GM23248 (cell line): ENCODE results near the gene IDI2. TPM values are rescaled to one million over a fixed set of nuclear protein-coding genes. Genes with fewer than 3 reads are reported as not detected.
"Not testable (repeated sequence)": the region's sequence is repeated elsewhere in the genome, so short reads cannot be mapped to it uniquely, and the experiment has no call there.

ENCODE experiments used
- DNase-seq: peaks from one replicate; pipeline ENCODE4 v3.0.0-alpha.2; 2015
- H2AFZ ChIP-seq: fragments of 200-600 bp; sonication (generic); 2 replicates; pipeline ENCODE4 v1.6.1; 2016; ENCODE audit warnings: antibody characterized with exemption
- H3F3A ChIP-seq: fragments of 200-600 bp; sonication (generic); 2 replicates; pipeline ENCODE4 v1.6.1; 2016; ENCODE audit warnings: mild to moderate bottlenecking, antibody characterized with exemption, mixed run types; ENCODE audit not compliant: insufficient read depth
- H3K27ac ChIP-seq: fragments of 200-600 bp; sonication (generic); 2 replicates; pipeline ENCODE4 v1.5.1; 2016; ENCODE audit warnings: mild to moderate bottlenecking
- H3K27me3 ChIP-seq: fragments of 200-600 bp; sonication (generic); replicated peaks from 2 replicates; pipeline ENCODE4 v1.6.1; 2016; ENCODE audit warnings: mild to moderate bottlenecking; ENCODE audit not compliant: insufficient read depth
- H3K36me3 ChIP-seq: fragments of 200-600 bp; sonication (generic); 2 replicates; pipeline ENCODE4 v1.6.1; 2016; ENCODE audit warnings: low read depth, mild to moderate bottlenecking
- H3K4me1 ChIP-seq: fragments of 200-600 bp; sonication (generic); 2 replicates; pipeline ENCODE4 v1.6.1; 2016; ENCODE audit warnings: mild to moderate bottlenecking; ENCODE audit not compliant: insufficient read depth
- H3K4me2 ChIP-seq: fragments of 200-600 bp; sonication (generic); one replicate; pipeline ENCODE4 v1.6.1; 2016; ENCODE audit warnings: mild to moderate bottlenecking; ENCODE audit not compliant: unreplicated experiment
- H3K4me3 ChIP-seq: fragments of 200-600 bp; sonication (generic); 2 replicates; pipeline ENCODE4 v1.5.1; 2016; ENCODE audit warnings: mild to moderate bottlenecking
- H3K79me2 ChIP-seq: fragments of 200-600 bp; sonication (generic); 2 replicates; pipeline ENCODE4 v1.6.1; 2016; ENCODE audit warnings: mild to moderate bottlenecking; ENCODE audit not compliant: insufficient read depth
- H3K9ac ChIP-seq: fragments of 200-600 bp; sonication (generic); 2 replicates; pipeline ENCODE4 v1.6.1; 2016; ENCODE audit warnings: mild to moderate bottlenecking
- H3K9me2 ChIP-seq: fragments of 200-600 bp; sonication (generic); 2 replicates; pipeline ENCODE4 v1.6.1; 2016; ENCODE audit warnings: mixed run types, mild to moderate bottlenecking, moderate library complexity; ENCODE audit not compliant: insufficient read depth
- H3K9me3 ChIP-seq: fragments of 200-600 bp; sonication (generic); one replicate; pipeline ENCODE4 v1.6.1; 2017; ENCODE audit warnings: low read depth
- H4K20me1 ChIP-seq: fragments of 200-600 bp; sonication (generic); 2 replicates; pipeline ENCODE4 v1.6.0; 2016; ENCODE audit not compliant: insufficient read depth
- EZH2 ChIP-seq: fragments of 200-600 bp; sonication (generic); IDR thresholded peaks from 2 replicates; pipeline ENCODE4 v1.6.1; 2018; ENCODE audit warnings: antibody characterized with exemption, mild to moderate bottlenecking; ENCODE audit not compliant: insufficient read depth, poor library complexity, severe bottlenecking
- EZH2phosphoT487 ChIP-seq: fragments of 200-600 bp; sonication (generic); IDR thresholded peaks from 2 replicates; pipeline ENCODE4 v1.6.1; 2018; ENCODE audit warnings: antibody characterized with exemption, moderate library complexity, mild to moderate bottlenecking, low read depth; ENCODE audit not compliant: insufficient read depth
- whole genome bisulfite sequencing, 2 experiments: methylation state at CpG; one replicate each; pipeline ENCODE4 v1.1.6; 2015 to 2017; ENCODE audit warnings: low lambda C conversion rate in 2 of 2, low coverage in 1 of 2; ENCODE audit errors: missing lambda C conversion rate in 2 of 2; 5-methylcytosine and 5-hydroxymethylcytosine counted together
- in situ Hi-C: fragments of 300-500 bp; cut with MboI; formaldehyde crosslinking; loops from 2 replicates; pipeline ENCODE4 v1.15.0; 2020
- polyA plus RNA-seq: library from polyadenylated mRNA; unstranded; fragments of >200 nt; fragmentation: Nextera tagmentation; extraction: Ambion mirVana; gene quantifications from 2 replicates; pipeline ENCODE4 v1.2.1, GENCODE V29; 2016
- total RNA-seq: library from RNA; depleted of rRNA; stranded (reverse); fragments of >200 nt; shearing (Covaris generic); gene quantifications from 2 replicates; pipeline ENCODE4 v1.2.3, GENCODE V29; 2014

The IDI2 gene
- total and polyA plus RNA-seq, 2 experiments from 2014 or later: not detected

DNA sequence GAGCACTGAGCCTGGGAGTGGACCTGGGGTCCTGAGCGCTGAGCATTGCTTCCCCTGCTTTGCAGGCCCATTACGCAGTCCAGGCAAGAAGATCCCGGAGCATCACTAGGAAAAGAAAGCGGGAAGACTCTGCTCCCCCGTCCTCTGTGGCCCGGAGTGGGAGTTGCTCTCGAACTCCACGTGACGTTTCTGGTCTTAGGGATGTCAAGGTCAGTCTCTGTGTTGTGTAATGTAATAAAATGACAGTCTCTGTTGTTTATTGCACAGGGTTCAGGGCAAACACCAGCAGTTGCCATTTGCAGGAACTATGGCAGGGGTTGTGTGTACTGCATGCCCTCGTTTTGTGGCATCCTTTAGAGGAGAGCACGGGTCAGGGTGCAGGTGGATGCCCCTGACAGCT is 10.0 kb downstream of the IDI2 start:
- no peaks in the 10 kb centered on the region for H4K20me1 ChIP-seq

DNA sequence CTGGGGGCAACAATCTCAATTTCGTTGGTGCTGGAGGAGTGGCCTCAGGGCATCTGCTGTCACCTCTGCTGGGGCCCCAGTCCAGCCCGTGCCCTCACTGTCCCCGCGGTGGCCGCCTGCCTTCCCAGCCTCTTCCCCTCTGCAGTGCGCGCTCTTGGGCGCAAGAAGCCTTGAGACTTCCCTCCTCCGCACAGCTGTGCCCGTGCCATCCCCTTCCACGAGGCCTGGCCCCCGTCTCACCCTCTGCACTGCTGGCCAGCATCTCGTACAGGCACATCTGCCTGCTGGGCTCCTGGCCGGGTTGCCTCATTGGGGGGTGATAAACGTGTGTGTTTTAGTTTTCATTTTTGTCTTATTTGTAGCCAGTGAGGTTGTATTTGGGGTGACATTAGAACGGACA is 14.0 kb downstream of the IDI2 start:
- H3F3A ChIP-seq: peaks cover 9% of the 10 kb centered on the region
- no peaks in the 10 kb centered on the region for H3K9me2 ChIP-seq
- H3K4me3 ChIP-seq: no peak overlapping the region
- H3K4me1 ChIP-seq: no peaks in the 10 kb centered on the region
- H3K4me2 ChIP-seq: no peak overlapping the region
- in situ Hi-C loops: no loop called here
- H2AFZ ChIP-seq: no peak overlapping the region
- 96 to 97% methylated on average over 14 to 16 of the region's 16 CpGs for WGBS, 2 experiments
- TF ChIP-seq EZH2phosphoT487 (no peak), EZH2 (no peak)
- no peaks in the 10 kb centered on the region for H3K27me3 ChIP-seq
- H3K9ac ChIP-seq: no peak overlapping the region
- DNase-seq: no peak
- H3K79me2 ChIP-seq: peaks cover 42% of the 10 kb centered on the region
- H3K9me3 ChIP-seq: no peaks in the 10 kb centered on the region
- no peaks in the 10 kb centered on the region for H4K20me1 ChIP-seq
- no peak overlapping the region for H3K27ac ChIP-seq
- H3K36me3 ChIP-seq: peaks cover 77% of the 10 kb centered on the region

More for the DNA sequence above, 10.0 kb downstream of the IDI2 start:
- no peak overlapping the region for H3K27ac ChIP-seq
- H3K9me3 ChIP-seq: no peaks in the 10 kb centered on the region
- H3K9me2 ChIP-seq: no peaks in the 10 kb centered on the region
- TF ChIP-seq EZH2 (no peak), EZH2phosphoT487 (no peak)
- peaks cover 15% of the 10 kb centered on the region for H3K79me2 ChIP-seq
- no peaks in the 10 kb centered on the region for H3K27me3 ChIP-seq
- no peaks in the 10 kb centered on the region for H3K4me1 ChIP-seq
- DNase-seq: no peak
- H3F3A ChIP-seq: peaks cover 17% of the 10 kb centered on the region
- no peak overlapping the region for H3K4me2 ChIP-seq
- no peak overlapping the region for H2AFZ ChIP-seq
- H3K9ac ChIP-seq: no peak overlapping the region
- H3K4me3 ChIP-seq: no peak overlapping the region
- 97% methylated on average over 10 to 11 of the region's 11 CpGs for WGBS, 2 experiments
- peaks cover 66% of the 10 kb centered on the region for H3K36me3 ChIP-seq
- in situ Hi-C loops: no loop called here

DNA sequence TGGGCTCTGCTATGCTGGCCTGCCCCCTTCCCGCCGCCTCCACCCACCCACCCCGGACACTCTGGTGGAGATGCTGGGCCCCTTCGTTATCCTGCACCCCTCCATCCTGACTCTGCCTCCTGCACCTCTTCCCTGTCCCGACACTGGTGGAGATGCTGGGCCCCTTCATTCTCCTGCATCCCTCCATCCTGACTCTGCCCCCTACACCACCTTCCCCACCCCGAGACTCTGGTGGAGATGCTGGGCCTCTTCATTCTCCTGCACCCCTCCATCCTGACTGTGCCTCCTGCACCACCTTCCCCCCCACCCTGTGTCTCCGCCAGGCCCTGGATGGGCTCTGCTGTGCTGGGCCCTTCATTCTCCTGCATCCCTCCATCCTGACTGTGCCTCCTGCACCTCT is 15.0 kb downstream of the IDI2 start:
- Histone ChIP-seq H3K4me1 (no peaks in the 10 kb centered on the region), H3K36me3 (peaks cover 74% of the 10 kb centered on the region), H4K20me1 (no peaks in the 10 kb centered on the region), H3K9ac (no peak overlapping the region), H3K79me2 (peaks cover 48% of the 10 kb centered on the region), H3K27ac (no peak overlapping the region), H2AFZ (no peak overlapping the region), H3K9me2 (no peaks in the 10 kb centered on the region), H3K4me2 (no peak overlapping the region), H3K9me3 (no peaks in the 10 kb centered on the region), H3K4me3 (no peak overlapping the region), H3F3A (peaks cover 3% of the 10 kb centered on the region; the same call in 1 of the 2 replicates), H3K27me3 (no peaks in the 10 kb centered on the region)
- in situ Hi-C loops: no loop called here
- TF ChIP-seq EZH2phosphoT487: no peak
- no peak for TF ChIP-seq EZH2
- WGBS, 2 experiments: 97 to 100% methylated on average over 2 to 7 of the region's 7 CpGs
- no peak for DNase-seq

DNA sequence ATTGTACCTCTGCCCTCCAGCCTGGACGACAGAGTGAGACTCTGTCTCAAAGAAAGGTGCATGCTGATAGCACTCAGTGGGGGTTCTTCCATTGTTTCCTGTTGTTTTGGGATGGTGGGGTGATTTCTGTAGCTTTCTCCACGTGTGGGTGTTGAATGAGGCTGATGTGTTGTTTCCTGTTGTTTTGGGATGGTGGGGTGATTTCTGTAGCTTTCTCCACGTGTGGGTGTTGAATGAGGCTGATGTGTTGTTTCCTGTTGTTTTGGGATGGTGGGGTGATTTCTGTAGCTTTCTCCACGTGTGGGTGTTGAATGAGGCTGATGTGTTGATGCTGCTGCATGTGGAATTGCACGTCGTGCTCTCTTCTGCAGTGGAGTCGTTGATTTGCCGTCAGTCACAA is 15.7 kb downstream of the IDI2 start:
- H4K20me1 ChIP-seq: not testable (repeated sequence)

DNA sequence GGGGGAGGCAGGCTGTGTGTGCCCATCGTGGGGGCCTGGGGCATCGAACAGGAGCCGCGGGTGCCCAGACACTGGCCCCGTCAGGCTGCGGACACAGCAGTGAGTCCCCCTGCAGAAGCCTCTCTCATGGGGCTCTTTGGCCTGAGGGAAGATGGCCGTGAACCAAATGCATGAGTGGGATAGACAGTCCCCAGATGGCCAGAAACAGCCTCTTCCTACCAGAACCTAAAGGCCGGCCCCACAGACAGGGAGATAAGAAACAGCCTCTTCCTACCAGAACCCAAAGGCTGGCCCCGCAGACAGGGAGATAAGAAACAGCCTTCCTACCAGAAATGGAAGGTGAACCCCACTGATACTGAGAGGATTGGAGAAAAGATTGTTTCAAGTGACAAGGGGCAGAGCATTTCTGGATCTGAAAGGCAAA is 16.6 kb downstream of the IDI2 start:
- peaks cover 65% of the 10 kb centered on the region for H3K79me2 ChIP-seq
- H3K9me2 ChIP-seq: no peaks in the 10 kb centered on the region
- H3F3A ChIP-seq: peaks cover 3% of the 10 kb centered on the region; the same call in 1 of the 2 replicates
- H3K4me1 ChIP-seq: no peaks in the 10 kb centered on the region
- in situ Hi-C loops: no loop called here
- no peak overlapping the region for H3K4me2 ChIP-seq
- DNase-seq: no peak
- H4K20me1 ChIP-seq: no peaks in the 10 kb centered on the region
- no peak overlapping the region for H3K4me3 ChIP-seq
- no peaks in the 10 kb centered on the region for H3K27me3 ChIP-seq
- H3K9ac ChIP-seq: no peak overlapping the region
- H3K9me3 ChIP-seq: no peaks in the 10 kb centered on the region
- no peak overlapping the region for H3K27ac ChIP-seq
- TF ChIP-seq EZH2phosphoT487: no peak
- TF ChIP-seq EZH2: no peak
- WGBS, 2 experiments: 94 to 95% methylated on average over 9 of the region's 9 CpGs
- peaks cover 69% of the 10 kb centered on the region for H3K36me3 ChIP-seq
- no peak overlapping the region for H2AFZ ChIP-seq

More for the DNA sequence above, 15.7 kb downstream of the IDI2 start:
- H2AFZ ChIP-seq, H3K4me2 ChIP-seq, H3K9me3 ChIP-seq, H3K9ac ChIP-seq, in situ Hi-C loops, H3K4me1 ChIP-seq, H3F3A ChIP-seq, H3K27me3 ChIP-seq, H3K27ac ChIP-seq, H3K4me3 ChIP-seq, DNase-seq, H3K9me2 ChIP-seq: not testable (repeated sequence)
- 66 to 72% methylated on average over 7 to 8 of the region's 8 CpGs for WGBS, 2 experiments
- peaks cover 56% of the 10 kb centered on the region for H3K79me2 ChIP-seq
- H3K36me3 ChIP-seq: peaks cover 78% of the 10 kb centered on the region
